Esophagus muscularis mucosa (tissue), 4 donors: ENCODE measurements around the gene POLE. TPM values are rescaled to one million over a fixed set of nuclear protein-coding genes. Genes with fewer than 3 reads are reported as not detected.

ENCODE experiments used
- DNase-seq: peaks from one replicate; pipeline ENCODE4 v3.0.0-alpha.2; 2017; ENCODE audit errors: extremely low spot score
- H3K27ac ChIP-seq, 4 donors: fragments of 200-600 bp; sonication (generic); replicated peaks in 1 of 4; 1 replicate in 3 of 4; 2 replicates in 1 of 4; pipeline ENCODE4 v1.5.1; 2016 to 2019; ENCODE audit warnings: mild to moderate bottlenecking in 1 of 4
- H3K27me3 ChIP-seq, 4 donors: fragments of 200-600 bp; sonication (generic); one replicate each; pipeline versions ENCODE4 v1.5.1 to v1.6.0; 2016 to 2019
- H3K36me3 ChIP-seq, 4 donors: fragments of 200-600 bp; sonication (generic); one replicate each; pipeline ENCODE4 v1.5.1; 2016 to 2019
- H3K4me1 ChIP-seq, 4 donors: fragments of 200-600 bp; sonication (generic); one replicate each; pipeline ENCODE4 v1.5.1; 2016 to 2019
- H3K4me3 ChIP-seq, 4 donors: fragments of 200-600 bp; sonication (generic); 1 replicate in 2 of 4; 2 replicates in 2 of 4; pipeline ENCODE4 v1.5.1; 2016 to 2019; ENCODE audit warnings: mild to moderate bottlenecking in 4 of 4, moderate library complexity in 1 of 4
- H3K9me3 ChIP-seq, 4 donors: fragments of 200-600 bp; sonication (generic); 1 replicate in 3 of 4; 2 replicates in 1 of 4; pipeline ENCODE4 v1.5.1; 2016 to 2019
- EP300 ChIP-seq: sonication (generic); formaldehyde crosslinking; IDR thresholded peaks from one replicate; pipeline ENCODE4 v1.6.1; 2017; ENCODE audit warnings: antibody characterized with exemption
- POLR2A ChIP-seq: fragments of 450-650 bp; IDR thresholded peaks from one replicate; pipeline ENCODE4 v1.6.1; 2017; ENCODE audit warnings: antibody characterized with exemption, moderate library complexity, mild to moderate bottlenecking, low read depth
- POLR2AphosphoS5 ChIP-seq, 2 donors: sonication (generic); formaldehyde crosslinking; IDR thresholded peaks; one replicate each; pipeline ENCODE4 v1.6.1; 2017; ENCODE audit warnings: antibody characterized with exemption in 2 of 2
- WGBS: methylation state at CpG from one replicate; pipeline ENCODE4 v1.1.5; 2018; 5-methylcytosine and 5-hydroxymethylcytosine counted together
- intact Hi-C: fragments of 100-400 bp; cut with DNase I; formaldehyde crosslinking; loops from one replicate; pipeline ENCODE4 v1.15.1; 2023
- total RNA-seq, 4 donors: library from RNA; depleted of rRNA; stranded (reverse); fragments of >200 nt; gene quantifications; one replicate each; pipeline versions ENCODE4 v1.1.0 to v1.2.1, GENCODE V29; 2016
- TF ChIP-seq, protein P1 (sequence below), 3 experiments: fragments of 200-600 bp in 2 of 3; fragments of 450-650 bp in 1 of 3; sonication (generic) in 2 of 3; IDR thresholded peaks; one replicate each; pipeline ENCODE4 v1.5.1; 2017 to 2019; ENCODE audit warnings: antibody characterized with exemption in 3 of 3, mild to moderate bottlenecking in 2 of 3, moderate library complexity in 1 of 3

The POLE gene
- total RNA-seq, 4 donors from 2014 or later: 17.2 to 32.4 (median 24.8) TPM

- no peak for DNase-seq
- Histone ChIP-seq H3K36me3 (peaks cover 41 to 97% (median 73%) of the 10 kb centered on the region in 4 donors), H3K9me3 (no peaks in the 10 kb centered on the region), H3K27me3 (no peaks in the 10 kb centered on the region), H3K4me3 (no peak overlapping the region), H3K27ac (no peak overlapping the region), H3K4me1 (no peaks in the 10 kb centered on the region)
- TF ChIP-seq POLR2AphosphoS5 (IDR thresholded peaks at IDR 0.05) (no peak), EP300 (no peak), POLR2A (no peak)
- TF ChIP-seq, protein P1, sequence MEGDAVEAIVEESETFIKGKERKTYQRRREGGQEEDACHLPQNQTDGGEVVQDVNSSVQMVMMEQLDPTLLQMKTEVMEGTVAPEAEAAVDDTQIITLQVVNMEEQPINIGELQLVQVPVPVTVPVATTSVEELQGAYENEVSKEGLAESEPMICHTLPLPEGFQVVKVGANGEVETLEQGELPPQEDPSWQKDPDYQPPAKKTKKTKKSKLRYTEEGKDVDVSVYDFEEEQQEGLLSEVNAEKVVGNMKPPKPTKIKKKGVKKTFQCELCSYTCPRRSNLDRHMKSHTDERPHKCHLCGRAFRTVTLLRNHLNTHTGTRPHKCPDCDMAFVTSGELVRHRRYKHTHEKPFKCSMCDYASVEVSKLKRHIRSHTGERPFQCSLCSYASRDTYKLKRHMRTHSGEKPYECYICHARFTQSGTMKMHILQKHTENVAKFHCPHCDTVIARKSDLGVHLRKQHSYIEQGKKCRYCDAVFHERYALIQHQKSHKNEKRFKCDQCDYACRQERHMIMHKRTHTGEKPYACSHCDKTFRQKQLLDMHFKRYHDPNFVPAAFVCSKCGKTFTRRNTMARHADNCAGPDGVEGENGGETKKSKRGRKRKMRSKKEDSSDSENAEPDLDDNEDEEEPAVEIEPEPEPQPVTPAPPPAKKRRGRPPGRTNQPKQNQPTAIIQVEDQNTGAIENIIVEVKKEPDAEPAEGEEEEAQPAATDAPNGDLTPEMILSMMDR (IDR thresholded peaks at IDR 0.05): no peak
- 87% methylated on average over 7 of the region's 7 CpGs for WGBS
- intact Hi-C loops: no loop called here
Measured at GRCh38 chr12:132653567-132654290, 33.4 kb downstream of the POLE start.

GRCh38 chr12:132651444-132652100 lies 35.6 kb downstream of the POLE start:
- WGBS: 84% methylated on average over 8 of the region's 9 CpGs
- DNase-seq: no peak
- H3K27me3 ChIP-seq: no peaks in the 10 kb centered on the region

DNA sequence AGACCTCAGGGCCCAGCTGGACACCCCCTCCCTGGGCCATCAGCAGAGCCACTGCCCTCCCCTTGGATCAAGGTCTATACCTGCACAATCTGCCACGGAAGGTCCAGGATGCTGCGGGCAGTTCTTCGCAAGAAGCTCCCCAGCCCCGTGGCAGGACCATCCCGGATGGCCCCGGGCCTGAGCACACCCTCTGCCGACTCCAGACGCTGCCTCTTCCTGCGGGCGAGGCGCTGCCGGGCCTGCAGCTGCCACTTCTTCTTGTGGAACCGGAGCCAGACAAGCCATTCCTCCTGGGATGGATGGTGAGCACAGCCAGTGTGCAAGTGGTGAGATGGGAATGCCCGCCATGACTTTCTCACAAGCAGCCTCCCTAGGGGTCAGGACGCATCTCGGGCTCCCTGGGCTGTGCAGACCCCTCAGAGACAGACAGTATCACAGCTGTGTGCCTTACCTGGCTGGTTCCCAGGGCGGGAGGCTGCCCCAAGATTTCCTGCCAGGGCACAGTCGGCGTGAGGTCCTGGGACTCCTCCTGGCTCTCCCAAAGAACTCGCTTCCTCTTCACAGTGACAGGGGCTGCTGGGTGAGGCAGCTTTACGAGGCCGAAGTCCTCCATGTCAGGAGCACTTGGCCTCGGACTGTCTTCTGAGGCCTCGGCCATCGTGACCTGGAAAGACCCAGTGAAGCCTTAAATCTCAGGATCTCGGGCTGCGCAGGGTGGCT lies 37.8 kb downstream of the POLE start:
- Histone ChIP-seq H3K36me3 (peaks cover 35 to 90% (median 58%) of the 10 kb centered on the region in 4 donors), H3K27me3 (no peaks in the 10 kb centered on the region), H3K4me1 (no peaks in the 10 kb centered on the region), H3K4me3 (no peak overlapping the region), H3K27ac (no peak overlapping the region), H3K9me3 (no peaks in the 10 kb centered on the region)
- intact Hi-C loops: no loop called here
- no peak for DNase-seq
- 97% methylated on average over 18 of the region's 27 CpGs for WGBS
- TF ChIP-seq EP300: no peak
- TF ChIP-seq POLR2AphosphoS5 (IDR thresholded peaks at IDR 0.05): no peak
- no peak for TF ChIP-seq POLR2A
- TF ChIP-seq, protein P1 (IDR thresholded peaks at IDR 0.05): no peak

More at GRCh38 chr12:132651444-132652100, 35.6 kb downstream of the POLE start:
- Histone ChIP-seq H3K9me3 (no peaks in the 10 kb centered on the region), H3K27ac (no peak overlapping the region), H3K4me3 (no peak overlapping the region), H3K36me3 (peaks cover 39 to 97% (median 68%) of the 10 kb centered on the region in 4 donors), H3K4me1 (no peaks in the 10 kb centered on the region)
- TF ChIP-seq POLR2AphosphoS5 (IDR thresholded peaks at IDR 0.05) (no peak), EP300 (no peak), POLR2A (no peak)
- TF ChIP-seq, protein P1 (IDR thresholded peaks at IDR 0.05): no peak
- intact Hi-C loops: no loop called here

DNA sequence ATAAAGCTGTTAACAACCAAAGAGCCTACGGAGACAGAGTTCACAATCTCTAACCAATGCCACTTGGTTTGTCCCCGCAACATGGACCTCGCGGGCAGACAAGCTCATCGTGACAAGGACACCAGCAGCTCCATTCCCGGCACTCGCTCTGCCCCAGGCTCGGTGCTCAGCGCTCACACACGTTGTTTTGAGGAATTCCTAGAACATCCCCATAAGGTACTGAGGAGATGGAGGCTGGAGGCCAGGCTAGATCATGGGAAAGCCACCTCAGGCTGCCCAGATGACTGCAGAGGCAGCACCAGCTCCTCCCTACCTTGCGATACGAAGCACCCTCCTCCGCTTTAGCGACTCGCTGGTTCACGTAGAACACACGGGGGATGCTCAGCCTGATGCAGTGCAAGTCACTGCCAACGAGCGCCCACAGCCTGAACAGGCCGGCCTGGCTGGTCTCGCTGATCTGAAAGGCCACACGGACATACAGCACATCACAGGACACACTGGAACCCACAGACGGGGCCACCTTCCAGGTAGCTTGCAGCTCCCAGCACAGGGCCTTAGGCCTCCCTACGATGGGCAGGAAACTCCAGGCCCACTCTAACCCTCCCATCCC lies 38.4 kb downstream of the POLE start:
- intact Hi-C loops: no loop called here
- Histone ChIP-seq H3K27me3 (no peaks in the 10 kb centered on the region), H3K4me1 (no peaks in the 10 kb centered on the region), H3K4me3 (no peak overlapping the region), H3K9me3 (no peaks in the 10 kb centered on the region), H3K36me3 (peaks cover 29 to 87% (median 55%) of the 10 kb centered on the region in 4 donors), H3K27ac (no peak overlapping the region)
- TF ChIP-seq, protein P1 (IDR thresholded peaks at IDR 0.05): no peak
- TF ChIP-seq EP300 (no peak), POLR2A (no peak), POLR2AphosphoS5 (IDR thresholded peaks at IDR 0.05) (no peak)
- WGBS: 94% methylated on average over 22 of the region's 24 CpGs
- no peak for DNase-seq
